Activated T-helper 2 cell treated with anti-CD3 and anti-CD28 coated beads, Interferon-gamma antibody, Interleukin-2, Interleukin-4, amounts not matched to agents 10 μg/mL and 5 μg/mL and 100 μg/mL, durations not matched to agents 14 hours and 24 hours and 36 hours (primary cell): ENCODE measurements around the gene SV2B. TPM values are rescaled to one million over a fixed set of nuclear protein-coding genes. Genes with fewer than 3 reads are reported as not detected.

Experiments used
- DNase-seq: peaks from one replicate; pipeline ENCODE4 v3.0.0; 2021; ENCODE audit warnings: low spot score
- H3K27ac Mint-ChIP-seq: one replicate; pipeline ENCODE4 v1.8.0; 2021; ENCODE audit warnings: mixed read lengths
- H3K27me3 Mint-ChIP-seq: one replicate; pipeline ENCODE4 v1.8.0; 2021; ENCODE audit warnings: low read depth, mixed read lengths
- H3K36me3 Mint-ChIP-seq: one replicate; pipeline ENCODE4 v1.8.0; 2021; ENCODE audit warnings: low read depth, mixed read lengths
- H3K4me1 Mint-ChIP-seq: one replicate; pipeline ENCODE4 v1.8.0; 2021; ENCODE audit warnings: low read depth, mixed read lengths
- H3K4me3 Mint-ChIP-seq: one replicate; pipeline ENCODE4 v1.8.0; 2021; ENCODE audit warnings: low read depth, mild to moderate bottlenecking, moderate library complexity, mixed read lengths
- H3K9me3 Mint-ChIP-seq: one replicate; pipeline ENCODE4 v1.8.0; 2021; ENCODE audit warnings: mixed read lengths
- intact Hi-C: fragments of 100-400 bp; cut with micrococcal nuclease; formaldehyde crosslinking; loops from one replicate; pipeline ENCODE4 v1.15.1; 2023
- total RNA-seq: library from RNA; stranded (reverse); gene quantifications from 2 replicates; pipeline ENCODE4 v1.2.3, GENCODE V29; 2022

Gene SV2B
- total RNA-seq, 1 donor from 2014 or later = 0.02 TPM

GRCh38 chr15:91113030-91113429 is 13.0 kb downstream of the SV2B start:
- Mint-ChIP-seq H3K4me1 (no peaks in the 10 kb centered on the region), H3K27ac (no peak overlapping the region), H3K9me3 (no peaks in the 10 kb centered on the region), H3K36me3 (no peaks in the 10 kb centered on the region), H3K4me3 (no peak overlapping the region), H3K27me3 (peaks cover 11% of the 10 kb centered on the region)
- DNase-seq = no peak
- intact Hi-C loops = no loop called here

- no peaks in the 10 kb centered on the region for H3K9me3 Mint-ChIP-seq
- no peak overlapping the region for H3K4me3 Mint-ChIP-seq
- H3K4me1 Mint-ChIP-seq = no peaks in the 10 kb centered on the region
- intact Hi-C loops = no loop called here
- no peaks in the 10 kb centered on the region for H3K36me3 Mint-ChIP-seq
- H3K27me3 Mint-ChIP-seq = peaks cover 4% of the 10 kb centered on the region
- DNase-seq = no peak
- no peak overlapping the region for H3K27ac Mint-ChIP-seq
Observed at GRCh38 chr15:91114301-91114700, 14.2 kb downstream of the SV2B start.

GRCh38 chr15:91116113-91117067 is 16.3 kb downstream of the SV2B start:
- H3K36me3 Mint-ChIP-seq = no peaks in the 10 kb centered on the region
- no peaks in the 10 kb centered on the region for H3K9me3 Mint-ChIP-seq
- intact Hi-C loops = no loop called here
- DNase-seq = no peak
- peaks cover 13% of the 10 kb centered on the region for H3K27me3 Mint-ChIP-seq
- H3K27ac Mint-ChIP-seq = no peak overlapping the region
- no peaks in the 10 kb centered on the region for H3K4me1 Mint-ChIP-seq
- H3K4me3 Mint-ChIP-seq = no peak overlapping the region

GRCh38 chr15:91117375-91117774 is 17.3 kb downstream of the SV2B start:
- Mint-ChIP-seq H3K9me3 (no peaks in the 10 kb centered on the region), H3K36me3 (no peaks in the 10 kb centered on the region), H3K4me3 (no peak overlapping the region), H3K27ac (no peak overlapping the region), H3K27me3 (peaks cover 14% of the 10 kb centered on the region), H3K4me1 (no peaks in the 10 kb centered on the region)
- intact Hi-C loops = no loop called here
- no peak for DNase-seq

GRCh38 chr15:91118817-91119590 is 18.9 kb downstream of the SV2B start:
- intact Hi-C loops = no loop called here
- Mint-ChIP-seq H3K27ac (no peak overlapping the region), H3K27me3 (peaks cover 16% of the 10 kb centered on the region), H3K9me3 (no peaks in the 10 kb centered on the region), H3K4me1 (no peaks in the 10 kb centered on the region), H3K36me3 (no peaks in the 10 kb centered on the region), H3K4me3 (no peak overlapping the region)
- DNase-seq = no peak

GRCh38 chr15:91122296-91122695 is 22.2 kb downstream of the SV2B start:
- Mint-ChIP-seq H3K27me3 (peaks cover 23% of the 10 kb centered on the region), H3K4me3 (no peak overlapping the region), H3K9me3 (no peaks in the 10 kb centered on the region), H3K36me3 (no peaks in the 10 kb centered on the region), H3K27ac (no peak overlapping the region), H3K4me1 (no peaks in the 10 kb centered on the region)
- DNase-seq = no peak
- intact Hi-C loops = no loop called here

- Mint-ChIP-seq H3K27me3 (peaks cover 25% of the 10 kb centered on the region), H3K36me3 (no peaks in the 10 kb centered on the region), H3K4me1 (no peaks in the 10 kb centered on the region), H3K4me3 (no peak overlapping the region), H3K9me3 (no peaks in the 10 kb centered on the region), H3K27ac (no peak overlapping the region)
- intact Hi-C loops = no loop called here
- DNase-seq = no peak
Observed at GRCh38 chr15:91124132-91124531, 24.1 kb downstream of the SV2B start.

- DNase-seq = no peak
- Mint-ChIP-seq H3K27me3 (peaks cover 20% of the 10 kb centered on the region), H3K9me3 (no peaks in the 10 kb centered on the region), H3K4me1 (no peaks in the 10 kb centered on the region), H3K4me3 (no peak overlapping the region), H3K27ac (no peak overlapping the region), H3K36me3 (no peaks in the 10 kb centered on the region)
- intact Hi-C loops = no loop called here
Observed at GRCh38 chr15:91125162-91125561, 25.1 kb downstream of the SV2B start.

- peaks cover 17% of the 10 kb centered on the region for H3K27me3 Mint-ChIP-seq
- no peak overlapping the region for H3K4me3 Mint-ChIP-seq
- no peak for DNase-seq
- intact Hi-C loops = no loop called here
- H3K36me3 Mint-ChIP-seq = no peaks in the 10 kb centered on the region
- H3K27ac Mint-ChIP-seq = no peak overlapping the region
- H3K4me1 Mint-ChIP-seq = no peaks in the 10 kb centered on the region
- H3K9me3 Mint-ChIP-seq = no peaks in the 10 kb centered on the region
Observed at GRCh38 chr15:91126080-91126479, 26.0 kb downstream of the SV2B start.

GRCh38 chr15:91127236-91127955 is 27.3 kb downstream of the SV2B start:
- intact Hi-C loops = no loop called here
- no peak overlapping the region for H3K27ac Mint-ChIP-seq
- no peaks in the 10 kb centered on the region for H3K36me3 Mint-ChIP-seq
- H3K27me3 Mint-ChIP-seq = peaks cover 14% of the 10 kb centered on the region
- H3K4me1 Mint-ChIP-seq = no peaks in the 10 kb centered on the region
- no peak for DNase-seq
- no peaks in the 10 kb centered on the region for H3K9me3 Mint-ChIP-seq
- H3K4me3 Mint-ChIP-seq = no peak overlapping the region

- no peaks in the 10 kb centered on the region for H3K4me1 Mint-ChIP-seq
- H3K36me3 Mint-ChIP-seq = no peaks in the 10 kb centered on the region
- no peak overlapping the region for H3K4me3 Mint-ChIP-seq
- H3K27me3 Mint-ChIP-seq = peaks cover 11% of the 10 kb centered on the region
- no peak for DNase-seq
- no peak overlapping the region for H3K27ac Mint-ChIP-seq
- intact Hi-C loops = no loop called here
- no peaks in the 10 kb centered on the region for H3K9me3 Mint-ChIP-seq
Observed at GRCh38 chr15:91128016-91128415, 28.0 kb downstream of the SV2B start.

GRCh38 chr15:91129436-91129835 is 29.4 kb downstream of the SV2B start:
- peaks cover 11% of the 10 kb centered on the region for H3K27me3 Mint-ChIP-seq
- H3K27ac Mint-ChIP-seq = no peak overlapping the region
- no peak for DNase-seq
- no peaks in the 10 kb centered on the region for H3K4me1 Mint-ChIP-seq
- H3K4me3 Mint-ChIP-seq = no peak overlapping the region
- no peaks in the 10 kb centered on the region for H3K9me3 Mint-ChIP-seq
- no peaks in the 10 kb centered on the region for H3K36me3 Mint-ChIP-seq
- intact Hi-C loops = no loop called here
